MCF 10A (cell line): ENCODE measurements around the gene ABCG4. TPM values are rescaled to one million over a fixed set of nuclear protein-coding genes. Genes with fewer than 3 reads are reported as not detected.
"Not testable (repeated sequence)": the region's sequence is repeated elsewhere in the genome, so short reads cannot be mapped to it uniquely, and the experiment has no call there.

Experiments
- BruUV-seq: library from RNA; stranded (reverse); fragments of 400-500 nt; replicated peaks from 2 replicates; lab custom pipeline; 2021; lab: Mats Ljungman, UMichigan
- CTCF ChIA-PET: fragments of 300-600 bp; sonication (Branson Sonifier 250); formaldehyde crosslinking; extraction: SDS; loops from one replicate; lab custom pipeline; 2021; ENCODE audit warnings: antibody characterized with exemption, inconsistent platforms; lab: Yijun Ruan, JAX
- POLR2A ChIA-PET: fragments of 300-600, 350-650 bp; sonication (Branson Sonifier 250); formaldehyde crosslinking; extraction: SDS; loops from one replicate; lab custom pipeline; 2020; ENCODE audit warnings: antibody characterized with exemption, inconsistent platforms; lab: Yijun Ruan, JAX
- DNase-seq: peaks from one replicate; pipeline ENCODE4 v3.0.0-alpha.2; 2018; ENCODE audit not compliant: unreplicated experiment
- H3K27ac Mint-ChIP-seq: one replicate; pipeline ENCODE4 v1.8.0; 2022; ENCODE audit warnings: mild to moderate bottlenecking, low read depth, mixed read lengths; ENCODE audit not compliant: unreplicated experiment
- H3K27me3 Mint-ChIP-seq: one replicate; pipeline ENCODE4 v1.8.0; 2022; ENCODE audit warnings: mixed read lengths; ENCODE audit not compliant: insufficient read depth, unreplicated experiment
- H3K36me3 Mint-ChIP-seq: one replicate; pipeline ENCODE4 v1.8.0; 2022; ENCODE audit warnings: mild to moderate bottlenecking, moderate library complexity, mixed read lengths; ENCODE audit not compliant: insufficient read depth, unreplicated experiment
- H3K4me1 Mint-ChIP-seq: one replicate; pipeline ENCODE4 v1.8.0; 2022; ENCODE audit warnings: mixed read lengths; ENCODE audit not compliant: insufficient read depth, unreplicated experiment
- H3K4me3 Mint-ChIP-seq: one replicate; pipeline ENCODE4 v1.8.0; 2022; ENCODE audit warnings: mild to moderate bottlenecking, moderate library complexity, mixed read lengths; ENCODE audit not compliant: unreplicated experiment
- H3K9me3 Mint-ChIP-seq: one replicate; pipeline ENCODE4 v1.8.0; 2022; ENCODE audit warnings: mixed read lengths; ENCODE audit not compliant: unreplicated experiment
- CTCF ChIP-seq: fragments of 200-600 bp; IDR thresholded peaks from one replicate; pipeline ENCODE4 v1.8.0; 2022; ENCODE audit warnings: antibody characterized with exemption, mild to moderate bottlenecking; ENCODE audit not compliant: unreplicated experiment
- intact Hi-C: fragments of 100-400 bp; cut with micrococcal nuclease; formaldehyde crosslinking; loops from 2 replicates; pipeline ENCODE4 v1.14.1; 2022
- total RNA-seq: library from RNA; stranded (reverse); gene quantifications from 2 replicates; pipeline ENCODE4 v1.2.3, GENCODE V29; 2022

ABCG4 gene
- total RNA-seq, 1 experiment from 2014 or later = not detected

- POLR2A ChIA-PET = interaction anchor here (0.6 to 1.6 kb wide), 5 partner anchors 8 to 175 kb away, joined by 3 to 5 read pairs (median 3); partner anchors contain the start of gene HINFP
Measured at GRCh38 chr11:119134389-119134978, 14.4 kb upstream of the ABCG4 start.

GRCh38 chr11:119139276-119139675 lies 9.6 kb upstream of the ABCG4 start:
- H3K27me3 Mint-ChIP-seq = peaks cover 19% of the 10 kb centered on the region
- intact Hi-C loops, DNase-seq, H3K4me1 Mint-ChIP-seq, H3K4me3 Mint-ChIP-seq, H3K9me3 Mint-ChIP-seq, H3K27ac Mint-ChIP-seq, H3K36me3 Mint-ChIP-seq, BruUV-seq: not testable (repeated sequence)
- ChIA-PET CTCF (interaction anchor here (0.7 to 1.1 kb wide), 5 partner anchors 24 to 995 kb away, joined by 3 to 4 read pairs (median 3); no protein-coding TSS in a partner anchor), POLR2A (interaction anchor here (1.1 to 2.7 kb wide), 5 partner anchors 10 to 37 kb away, joined by 3 to 7 read pairs (median 4); partner anchors contain the start of gene HINFP)

More at GRCh38 chr11:119134389-119134978, 14.4 kb upstream of the ABCG4 start:
- DNase-seq = peak; percentile 18
- H3K27ac Mint-ChIP-seq = no peak overlapping the region
- H3K4me1 Mint-ChIP-seq = no peaks in the 10 kb centered on the region
- no peak overlapping the region for H3K4me3 Mint-ChIP-seq
- no peaks in the 10 kb centered on the region for H3K9me3 Mint-ChIP-seq
- peaks cover 19% of the 10 kb centered on the region for H3K27me3 Mint-ChIP-seq
- H3K36me3 Mint-ChIP-seq = peaks cover 51% of the 10 kb centered on the region
- no TSS peak for BruUV-seq
- CTCF ChIA-PET = interaction anchor here (0.5 to 1.3 kb wide), 6 partner anchors 9 to 507 kb away, joined by 3 to 6 read pairs (median 4); no protein-coding TSS in a partner anchor
- intact Hi-C loops = no loop called here
- TF ChIP-seq CTCF = peak; percentile 49

- TF ChIP-seq CTCF = peak; percentile 65
- peak; percentile 72 for DNase-seq
- CTCF ChIA-PET = interaction anchor here (0.7 to 4.5 kb wide), 25 partner anchors 10 to 319 kb away, joined by 3 to 43 read pairs (median 4); partner anchors contain the start of genes C2CD2L and CBL
- BruUV-seq = no TSS peak
- POLR2A ChIA-PET = interaction anchor here (0.6 to 1.4 kb wide), 4 partner anchors 21 to 410 kb away, joined by 3 to 6 read pairs (median 3); partner anchors contain the start of gene HINFP
- Mint-ChIP-seq H3K9me3 (no peaks in the 10 kb centered on the region), H3K4me1 (no peaks in the 10 kb centered on the region), H3K27me3 (peaks cover 16% of the 10 kb centered on the region), H3K36me3 (no peaks in the 10 kb centered on the region), H3K27ac (no peak overlapping the region), H3K4me3 (no peak overlapping the region)
- intact Hi-C loops = loop anchor here (1.0 to 2.0 kb wide), 2 partner anchors 52 to 178 kb away; no protein-coding TSS in a partner anchor
Measured at GRCh38 chr11:119144825-119145486, 3.9 kb upstream of the ABCG4 start.

GRCh38 chr11:119145551-119145950 lies 3.3 kb upstream of the ABCG4 start:
- no peak for DNase-seq
- BruUV-seq = no TSS peak
- ChIA-PET POLR2A (interaction anchor here (0.6 to 1.9 kb wide), 5 partner anchors 10 to 411 kb away, joined by 3 to 6 read pairs (median 3); partner anchors contain the start of gene HINFP), CTCF (interaction anchor here (0.7 to 4.5 kb wide), 23 partner anchors 9 to 318 kb away, joined by 3 to 43 read pairs (median 4); partner anchors contain the start of genes C2CD2L and CBL)
- intact Hi-C loops = loop anchor here (1.0 to 2.0 kb wide), 2 partner anchors 52 to 177 kb away; no protein-coding TSS in a partner anchor
- Mint-ChIP-seq H3K27ac (no peak overlapping the region), H3K4me1 (no peaks in the 10 kb centered on the region), H3K27me3 (peaks cover 16% of the 10 kb centered on the region), H3K36me3 (no peaks in the 10 kb centered on the region), H3K9me3 (no peaks in the 10 kb centered on the region), H3K4me3 (no peak overlapping the region)
- TF ChIP-seq CTCF = no peak
